ENCODE results near the gene LONRF3. TPM values are rescaled to one million over a fixed set of nuclear protein-coding genes. Genes with fewer than 3 reads are reported as not detected.

The LONRF3 gene
- polyA plus RNA-seq, 3 donors: 1.2 to 4.9 (median 1.6) TPM

DNA sequence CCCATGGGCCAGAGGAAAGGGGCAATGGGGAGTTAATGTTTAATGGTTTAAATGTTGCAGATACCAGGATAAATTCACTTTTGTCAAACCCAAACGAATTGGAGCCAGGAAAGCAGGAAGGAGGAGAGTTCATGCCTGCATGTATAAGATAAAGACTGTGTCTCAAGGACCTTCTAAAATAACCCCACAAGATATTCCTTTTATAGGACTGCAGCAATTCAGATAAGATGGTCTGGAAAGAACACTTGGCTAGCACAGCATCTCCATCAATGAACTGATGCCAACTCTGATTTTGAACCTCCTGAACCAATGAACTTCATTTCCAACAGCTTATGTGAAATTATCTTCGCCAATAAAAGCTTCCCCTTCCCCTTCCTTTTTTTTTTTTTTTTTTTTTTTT lies 31.3 kb upstream of the LONRF3 start:
- Histone ChIP-seq H3K27me3 (ENCODE audit: control insufficient read depth in 2 of 2, insufficient read depth in 2 of 2, low read length in 2 of 2) (no peaks in the 10 kb centered on the region), H3K4me3 (replicated peaks in 1 of 3; ENCODE audit: low read depth in 2 of 3, low read length in 3 of 3) (no peak overlapping the region), H3K9me3 (replicated peaks in 1 of 2; ENCODE audit: control insufficient read depth in 1 of 2, insufficient read depth in 1 of 2, low read length in 2 of 2) (no peaks in the 10 kb centered on the region), H2AFZ (ENCODE audit: insufficient read depth, low read depth, low read length, poor library complexity, severe bottlenecking) (no peak overlapping the region), H3K36me3 (replicated peaks in 1 of 2; ENCODE audit: control insufficient read depth in 1 of 2, insufficient read depth in 2 of 2, low read length in 2 of 2) (no peaks in the 10 kb centered on the region), H3K4me2 (replicated peaks; ENCODE audit: extremely low read depth, low read length, poor library complexity, severe bottlenecking) (no peak overlapping the region), H3K4me1 (ENCODE audit: control insufficient read depth in 1 of 2, insufficient read depth in 2 of 2, low read length in 2 of 2) (no peaks in the 10 kb centered on the region), H3K27ac (ENCODE audit: low read depth in 1 of 2, low read length in 2 of 2) (no peak overlapping the region), H3K79me2 (ENCODE audit: insufficient read depth, low read length) (no peaks in the 10 kb centered on the region), H3K9ac (ENCODE audit: insufficient read depth, low read length, poor library complexity, severe bottlenecking) (no peak overlapping the region), H4K20me1 (ENCODE audit: insufficient read depth, low read length) (no peaks in the 10 kb centered on the region)
- no peak overlapping the region for H3K27ac Mint-ChIP-seq
- TF ChIP-seq, protein P1, sequence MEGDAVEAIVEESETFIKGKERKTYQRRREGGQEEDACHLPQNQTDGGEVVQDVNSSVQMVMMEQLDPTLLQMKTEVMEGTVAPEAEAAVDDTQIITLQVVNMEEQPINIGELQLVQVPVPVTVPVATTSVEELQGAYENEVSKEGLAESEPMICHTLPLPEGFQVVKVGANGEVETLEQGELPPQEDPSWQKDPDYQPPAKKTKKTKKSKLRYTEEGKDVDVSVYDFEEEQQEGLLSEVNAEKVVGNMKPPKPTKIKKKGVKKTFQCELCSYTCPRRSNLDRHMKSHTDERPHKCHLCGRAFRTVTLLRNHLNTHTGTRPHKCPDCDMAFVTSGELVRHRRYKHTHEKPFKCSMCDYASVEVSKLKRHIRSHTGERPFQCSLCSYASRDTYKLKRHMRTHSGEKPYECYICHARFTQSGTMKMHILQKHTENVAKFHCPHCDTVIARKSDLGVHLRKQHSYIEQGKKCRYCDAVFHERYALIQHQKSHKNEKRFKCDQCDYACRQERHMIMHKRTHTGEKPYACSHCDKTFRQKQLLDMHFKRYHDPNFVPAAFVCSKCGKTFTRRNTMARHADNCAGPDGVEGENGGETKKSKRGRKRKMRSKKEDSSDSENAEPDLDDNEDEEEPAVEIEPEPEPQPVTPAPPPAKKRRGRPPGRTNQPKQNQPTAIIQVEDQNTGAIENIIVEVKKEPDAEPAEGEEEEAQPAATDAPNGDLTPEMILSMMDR (IDR thresholded peaks at IDR 0.05): no peak
- no peak overlapping the region for H3K4me3 Mint-ChIP-seq
- H3K27me3 Mint-ChIP-seq (ENCODE audit: low read depth in 3 of 3): no peaks in the 10 kb centered on the region
- intact Hi-C loops (cut with micrococcal nuclease): no loop called here
- H3K36me3 Mint-ChIP-seq: no peaks in the 10 kb centered on the region
- no CpG with 5 or more reads among the region's 2 CpGs for WGBS (ENCODE audit: insufficient coverage)
- H3K9me3 Mint-ChIP-seq: peaks cover 0 to 8% (median 2%) of the 10 kb centered on the region in 7 donors
- peaks cover under 1% of the 10 kb centered on the region for H3K4me1 Mint-ChIP-seq
- DNase-seq: no peak

DNA sequence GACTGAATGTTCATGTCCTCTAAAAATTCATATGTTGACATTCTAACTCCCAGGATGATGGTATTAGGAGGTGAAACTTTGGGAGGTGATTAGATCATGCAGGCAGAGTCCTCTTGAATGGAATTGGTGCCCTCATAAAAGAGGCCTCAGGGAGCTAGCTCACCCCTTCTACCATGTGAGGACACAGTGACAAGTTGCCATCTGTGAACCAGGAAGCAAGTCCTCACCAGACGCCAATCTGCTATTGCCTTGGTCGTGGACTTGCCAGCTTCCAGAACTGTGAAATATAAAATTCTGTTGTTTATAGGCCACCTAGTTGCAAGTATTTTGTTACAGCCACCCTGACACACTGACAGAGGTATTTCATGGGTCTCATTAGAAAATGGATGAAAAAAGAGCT lies 28.5 kb upstream of the LONRF3 start:
- no peaks in the 10 kb centered on the region for H3K36me3 ChIP-seq (replicated peaks in 1 of 2; ENCODE audit: control insufficient read depth in 1 of 2, insufficient read depth in 2 of 2, low read length in 2 of 2)
- H4K20me1 ChIP-seq (ENCODE audit: insufficient read depth, low read length): no peaks in the 10 kb centered on the region
- no CpG with 5 or more reads among the region's 2 CpGs for WGBS (ENCODE audit: insufficient coverage)
- H3K27me3 Mint-ChIP-seq (ENCODE audit: low read depth in 3 of 3): peaks cover 0 to 3% (median 0%) of the 10 kb centered on the region in 3 donors
- peaks cover 0 to 7% (median 1%) of the 10 kb centered on the region in 7 donors for H3K9me3 Mint-ChIP-seq
- H3K4me1 ChIP-seq (ENCODE audit: control insufficient read depth in 1 of 2, insufficient read depth in 2 of 2, low read length in 2 of 2): no peaks in the 10 kb centered on the region
- TF ChIP-seq, protein P1 (IDR thresholded peaks at IDR 0.05): no peak
- peaks cover 3% of the 10 kb centered on the region for H3K4me1 Mint-ChIP-seq
- no peaks in the 10 kb centered on the region for H3K9me3 ChIP-seq (replicated peaks in 1 of 2; ENCODE audit: control insufficient read depth in 1 of 2, insufficient read depth in 1 of 2, low read length in 2 of 2)
- intact Hi-C loops (cut with micrococcal nuclease): no loop called here
- H3K27ac Mint-ChIP-seq: no peak overlapping the region
- H2AFZ ChIP-seq (ENCODE audit: insufficient read depth, low read depth, low read length, poor library complexity, severe bottlenecking): no peak overlapping the region
- H3K27me3 ChIP-seq (ENCODE audit: control insufficient read depth in 2 of 2, insufficient read depth in 2 of 2, low read length in 2 of 2): no peaks in the 10 kb centered on the region
- no peak overlapping the region for H3K9ac ChIP-seq (ENCODE audit: insufficient read depth, low read length, poor library complexity, severe bottlenecking)
- H3K4me2 ChIP-seq (replicated peaks; ENCODE audit: extremely low read depth, low read length, poor library complexity, severe bottlenecking): no peak overlapping the region
- no peak for DNase-seq
- no peaks in the 10 kb centered on the region for H3K36me3 Mint-ChIP-seq
- H3K4me3 ChIP-seq (replicated peaks in 1 of 3; ENCODE audit: low read depth in 2 of 3, low read length in 3 of 3): no peak overlapping the region
- no peak overlapping the region for H3K27ac ChIP-seq (ENCODE audit: low read depth in 1 of 2, low read length in 2 of 2)
- no peak overlapping the region for H3K4me3 Mint-ChIP-seq
- no peaks in the 10 kb centered on the region for H3K79me2 ChIP-seq (ENCODE audit: insufficient read depth, low read length)
